Smooth muscle cell of the brain vasculature (primary cell): ENCODE data around the gene TSPAN11.
"Not testable (repeated sequence)": the region's sequence is repeated elsewhere in the genome, so short reads cannot be mapped to it uniquely, and the experiment has no call there.

ENCODE experiments used
- DNase-seq: peaks from one replicate; pipeline ENCODE4 v3.0.0-alpha.2; 2012; ENCODE audit warnings: low read depth, low spot score

The TSPAN11 gene

GRCh38 chr12:31002999-31003398, 76.5 kb downstream of the TSPAN11 start:
- DNase-seq: no peak

DNA sequence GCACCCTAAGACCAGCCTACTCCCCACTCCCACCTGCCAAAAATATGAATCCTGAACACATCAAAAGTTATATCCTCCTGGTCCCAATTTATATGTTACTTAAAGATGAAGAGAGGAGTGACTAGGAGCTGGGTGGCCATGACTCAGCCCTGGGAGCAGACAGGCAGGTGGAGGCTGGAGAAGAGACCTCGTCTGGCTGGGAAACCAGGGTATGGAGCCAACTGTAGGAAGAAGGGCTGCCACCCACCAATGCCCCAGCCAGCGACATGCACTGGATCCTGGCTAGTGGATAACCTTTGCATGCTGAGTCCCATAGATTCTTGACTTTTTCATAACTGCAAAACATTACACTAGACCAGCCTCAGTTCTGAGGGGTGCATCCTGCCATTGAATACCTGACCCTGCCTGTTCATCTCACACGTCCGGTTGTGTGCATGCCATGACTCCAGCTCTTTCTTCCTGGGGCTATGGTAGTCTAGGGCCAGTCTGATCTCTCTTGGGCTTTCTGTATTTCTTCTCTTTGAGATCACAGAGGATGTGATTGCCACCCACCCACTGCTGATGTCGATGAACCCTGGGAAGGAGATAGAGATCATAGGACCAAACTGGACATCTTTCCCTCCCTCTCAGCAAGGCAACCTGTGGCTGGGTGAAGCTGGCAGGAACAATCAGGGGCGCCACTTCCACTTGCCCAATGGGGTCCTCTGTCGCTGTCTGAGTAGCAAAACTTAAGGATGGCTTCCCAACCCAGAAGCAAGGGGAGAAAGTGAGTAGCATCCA, 77.5 kb downstream of the TSPAN11 start:
- no peak for DNase-seq

DNA sequence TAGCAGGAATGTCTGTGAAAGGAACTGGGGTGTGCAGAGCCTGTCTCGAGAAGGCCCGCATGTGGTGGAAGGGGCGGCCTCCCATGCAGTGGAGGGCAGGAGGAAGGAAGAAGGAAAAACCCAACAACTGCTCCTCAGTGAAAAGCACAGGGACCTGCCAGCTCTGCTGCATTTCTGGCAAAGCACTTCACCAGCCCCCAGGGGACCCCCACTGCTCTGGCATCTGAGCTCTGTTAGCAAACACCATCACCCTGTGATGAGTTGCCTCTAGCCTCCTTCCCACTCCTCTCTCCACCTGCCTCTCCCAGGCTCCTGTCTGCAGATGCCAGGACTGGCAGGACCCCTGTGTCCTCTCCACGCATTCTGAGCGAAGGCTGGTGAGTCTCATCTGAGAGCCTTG, 78.1 kb downstream of the TSPAN11 start:
- DNase-seq: no peak

GRCh38 chr12:31005256-31005943, 78.9 kb downstream of the TSPAN11 start:
- no peak for DNase-seq

DNA sequence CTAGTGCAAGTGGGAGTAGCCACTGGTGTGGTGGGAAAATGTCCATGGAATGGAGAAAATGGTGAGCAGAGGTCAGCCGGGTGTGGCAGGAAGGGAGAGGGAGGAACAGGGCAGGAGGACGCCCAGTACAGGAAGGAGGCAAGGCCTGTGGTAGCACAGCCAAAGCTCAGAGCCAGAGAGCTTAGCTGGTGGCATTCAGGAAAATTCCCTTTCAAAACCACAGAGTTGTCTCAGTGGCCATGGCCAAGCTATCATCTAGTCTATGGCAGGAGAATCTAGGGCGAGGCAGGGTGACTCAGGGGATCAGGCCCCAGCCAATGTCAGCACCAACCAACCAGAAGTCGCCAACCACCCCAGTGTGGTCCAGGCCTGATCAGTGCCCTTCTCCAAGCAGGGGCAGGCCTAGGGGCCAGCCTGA, 79.4 kb downstream of the TSPAN11 start:
- DNase-seq: no peak

- DNase-seq: no peak
Observed at GRCh38 chr12:31006416-31007152, 80.0 kb downstream of the TSPAN11 start.

- no peak for DNase-seq
Observed at GRCh38 chr12:31007153-31007495, 80.6 kb downstream of the TSPAN11 start.

- DNase-seq: no peak
Observed at GRCh38 chr12:31007636-31008175, 81.2 kb downstream of the TSPAN11 start.

GRCh38 chr12:31008241-31008761, 81.8 kb downstream of the TSPAN11 start:
- DNase-seq: no peak

- DNase-seq: no peak
Observed at GRCh38 chr12:31008961-31009840, 82.7 kb downstream of the TSPAN11 start.

- no peak for DNase-seq
Observed at GRCh38 chr12:31009976-31010375, 83.4 kb downstream of the TSPAN11 start.

DNA sequence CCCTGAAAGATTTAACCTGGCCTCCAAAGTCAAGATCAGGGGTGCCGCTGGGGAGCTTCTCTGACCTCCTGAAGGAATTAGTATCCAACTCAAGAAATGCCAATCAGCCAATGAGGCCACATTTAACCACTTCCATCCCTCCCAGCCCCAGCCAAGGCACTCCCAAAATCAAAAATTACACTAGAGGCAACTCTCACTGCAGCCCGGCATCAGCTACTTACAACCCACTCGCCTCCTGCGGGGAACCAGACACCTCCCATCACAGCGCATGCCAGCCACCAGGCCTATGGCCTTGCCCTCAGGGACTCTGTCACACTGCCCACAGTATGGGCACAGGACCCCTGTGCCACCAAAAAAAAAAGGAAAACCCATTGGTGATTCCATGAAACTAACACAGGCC, 84.8 kb downstream of the TSPAN11 start:
- no peak for DNase-seq

DNA sequence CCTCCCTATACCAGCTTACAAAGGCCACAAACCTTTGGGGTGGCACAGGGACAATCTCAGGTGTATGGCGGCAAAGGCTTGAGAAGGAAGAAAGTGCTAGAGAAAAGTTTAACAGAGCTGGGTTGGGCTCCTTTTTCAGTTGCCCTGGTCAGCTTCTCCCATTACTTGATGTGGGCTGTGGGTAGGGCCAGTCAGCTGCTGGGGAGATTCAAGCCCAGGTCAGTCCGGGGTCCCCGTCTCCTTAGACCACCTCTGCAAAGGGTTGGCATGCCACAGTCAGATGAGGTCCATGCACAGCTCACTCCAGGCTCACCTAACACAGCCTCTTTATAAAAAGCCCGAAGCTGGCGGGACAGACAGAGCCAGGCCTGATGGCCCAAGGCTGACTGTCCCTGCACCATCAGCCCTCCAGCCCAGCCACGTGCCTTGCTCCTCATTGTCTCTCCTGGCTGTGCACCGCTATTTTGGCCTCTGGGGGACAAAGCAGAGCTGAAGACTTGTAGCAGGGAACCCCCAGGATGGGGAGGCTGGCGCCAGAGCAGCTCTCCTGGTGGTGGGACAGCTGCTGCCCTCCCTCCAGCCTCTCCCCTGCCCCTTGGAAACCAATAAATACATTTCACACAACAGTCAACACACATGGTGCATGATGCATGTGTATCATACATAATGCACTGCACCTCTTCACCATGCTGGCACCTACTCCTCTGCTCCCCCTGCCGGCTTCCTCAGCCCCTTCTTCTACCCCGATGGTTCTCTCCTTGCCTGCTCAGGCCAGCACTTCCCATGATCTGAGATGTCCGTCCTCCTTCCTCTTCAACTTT, 85.4 kb downstream of the TSPAN11 start:
- no peak for DNase-seq

GRCh38 chr12:31012567-31012891, 86.0 kb downstream of the TSPAN11 start:
- not testable (repeated sequence) for DNase-seq

DNA sequence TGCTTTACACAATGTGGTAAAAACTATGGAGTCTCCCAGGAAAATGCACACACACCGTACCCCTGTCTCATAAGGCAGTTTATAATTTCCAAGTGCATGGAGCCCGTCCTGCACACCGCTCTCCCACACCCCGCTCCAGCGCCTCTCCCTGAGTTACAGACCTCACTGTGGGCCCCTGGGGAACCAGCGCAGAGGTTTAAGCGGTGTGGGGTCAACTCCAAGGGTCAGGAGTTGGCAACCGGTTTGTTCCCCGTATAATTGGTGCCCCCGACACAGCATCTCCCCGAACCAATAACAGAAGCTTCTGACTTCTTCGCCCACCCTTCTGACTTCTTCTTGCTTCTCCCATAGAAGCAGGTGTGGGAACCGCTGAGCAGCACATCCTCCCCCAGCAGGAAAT, 88.7 kb downstream of the TSPAN11 start:
- DNase-seq: no peak

DNA sequence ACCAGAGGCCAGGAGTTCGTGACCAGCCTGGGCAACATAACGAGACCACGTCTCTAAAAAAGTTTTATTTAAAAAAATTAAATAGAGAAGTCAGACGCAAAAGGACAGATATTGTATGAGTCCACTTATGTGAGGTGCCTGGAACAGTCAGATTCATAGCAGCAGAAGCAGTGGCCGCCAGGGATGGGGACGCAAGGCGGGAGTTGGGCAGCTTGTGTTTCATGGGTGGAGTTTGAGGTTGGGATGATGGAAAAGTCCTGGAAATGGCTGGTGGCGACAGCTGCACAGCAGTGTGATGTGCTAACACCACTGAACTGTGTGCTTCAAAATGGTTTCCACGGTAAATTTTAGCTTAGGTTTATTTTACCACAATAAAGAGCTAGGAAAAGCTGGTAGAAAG, 89.5 kb downstream of the TSPAN11 start:
- DNase-seq: no peak

DNA sequence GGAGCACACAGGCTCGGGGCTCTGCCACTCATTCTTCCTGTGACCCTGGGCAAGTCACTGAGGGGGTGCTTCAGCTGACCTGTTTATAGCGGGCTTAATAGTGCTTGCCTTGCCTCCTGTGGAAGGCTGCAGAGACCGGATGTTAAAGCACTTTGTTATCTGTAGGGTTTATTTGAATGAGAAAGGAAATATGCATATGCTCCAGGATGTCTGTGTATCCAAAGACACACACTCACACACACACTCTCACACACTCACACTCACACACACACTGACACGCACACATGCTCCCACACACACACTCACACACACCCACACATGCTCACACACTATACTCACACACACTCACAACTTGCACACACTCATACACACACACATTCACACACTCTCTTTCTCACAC, 91.0 kb downstream of the TSPAN11 start:
- DNase-seq: no peak

DNA sequence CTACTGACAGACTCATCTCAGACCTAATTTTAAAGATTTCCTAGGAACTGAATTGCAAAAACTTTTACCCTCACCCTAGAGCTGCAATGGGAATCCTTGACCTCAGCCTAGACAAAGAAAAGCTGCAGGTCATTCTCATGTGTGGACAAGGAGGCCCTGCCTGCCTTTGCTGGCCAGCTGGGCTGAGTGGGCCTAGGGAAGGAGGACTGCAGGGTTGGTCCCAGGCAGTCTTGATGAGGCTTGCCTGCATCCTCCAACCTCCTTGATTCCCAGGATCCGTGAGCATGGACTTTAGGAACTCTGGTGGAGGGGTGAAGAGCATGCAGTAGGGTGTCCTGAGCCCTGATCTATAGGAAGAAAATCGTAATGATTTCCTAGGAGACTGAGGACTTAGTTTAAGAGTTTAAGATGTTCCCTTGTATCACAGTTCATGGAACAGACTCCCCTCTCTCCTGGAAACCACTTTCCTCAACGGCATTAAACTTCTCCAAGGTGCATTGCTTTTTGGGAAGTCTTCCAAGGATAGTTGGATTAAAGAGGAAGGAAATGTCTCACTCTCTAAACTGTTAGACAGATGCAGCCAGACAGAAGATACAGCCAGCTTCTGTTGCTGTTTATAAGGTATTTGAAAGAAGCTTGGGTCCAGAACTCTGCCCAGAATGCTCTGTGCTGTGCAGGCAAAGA, 91.7 kb downstream of the TSPAN11 start:
- no peak for DNase-seq

- no peak for DNase-seq
Observed at GRCh38 chr12:31018790-31019505, 92.4 kb downstream of the TSPAN11 start.
